ENCODE results near the gene EXOC3L2.
A peak's percentile ranks its signal among the peaks of the same experiment; 100 is the strongest.
"Not testable (repeated sequence)": the region's sequence is repeated elsewhere in the genome, so short reads cannot be mapped to it uniquely, and the experiment has no call there.

Gene EXOC3L2

DNA sequence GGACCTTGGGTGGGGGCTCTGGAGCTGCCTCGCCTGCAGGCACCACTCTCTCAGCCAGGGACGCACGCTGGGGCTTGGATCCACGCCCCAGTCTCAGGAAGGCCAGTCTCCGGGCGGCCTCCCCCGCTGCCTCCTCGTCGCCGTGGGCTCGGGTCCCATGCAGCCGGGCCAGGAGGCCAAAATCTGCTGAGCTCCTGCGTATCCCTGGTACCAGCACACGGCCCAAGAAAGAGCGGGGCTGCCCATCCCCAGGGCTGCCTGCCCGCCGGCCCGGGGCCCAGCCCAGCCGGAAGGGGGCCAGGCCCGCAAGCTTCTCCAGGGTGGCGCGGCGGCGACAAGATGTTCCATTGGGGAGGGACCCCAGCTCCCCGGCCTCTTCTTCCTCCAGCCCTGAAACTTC, 6.7 kb downstream of the EXOC3L2 start:
- H3K27ac ChIP-seq (ENCODE audit: low read length), result no peak overlapping the region
- no peak overlapping the region for H3K4me3 ChIP-seq (ENCODE audit: low read length)
- H3K9me3 ChIP-seq (ENCODE audit: control insufficient read depth, low read depth, low read length), result no peaks in the 10 kb centered on the region
- no peaks in the 10 kb centered on the region for H3K36me3 ChIP-seq (ENCODE audit: control insufficient read depth, low read depth, low read length)
- no peak overlapping the region for H3K9ac ChIP-seq (ENCODE audit: low read length)
- H3K27me3 ChIP-seq (ENCODE audit: control insufficient read depth, insufficient read depth, low read length), result peaks cover 35% of the 10 kb centered on the region
- H3K4me1 ChIP-seq (ENCODE audit: control insufficient read depth, low read depth, low read length), result peaks cover 3% of the 10 kb centered on the region

DNA sequence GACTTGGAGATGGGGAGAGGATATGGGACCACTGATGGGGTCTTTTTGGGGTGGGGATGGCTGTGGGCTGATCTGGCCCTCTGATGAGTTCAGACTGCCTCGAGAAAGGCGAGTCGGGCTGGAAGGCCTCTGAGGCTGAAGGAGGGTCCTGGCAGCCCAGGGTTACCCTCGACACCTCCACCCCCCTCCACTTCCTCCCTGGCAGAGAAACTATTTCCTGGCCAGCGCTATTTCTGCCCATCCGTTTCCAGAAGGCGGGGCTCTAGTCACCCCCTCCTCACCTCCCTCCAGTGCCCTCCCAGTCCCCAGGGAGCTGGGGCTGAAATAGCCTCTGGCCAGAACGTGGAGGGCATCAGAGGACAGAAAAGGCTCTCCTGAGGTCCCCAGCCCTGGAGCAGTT, 9.7 kb downstream of the EXOC3L2 start:
- H3K4me1 ChIP-seq (ENCODE audit: control insufficient read depth, low read depth, low read length), result peaks cover 3% of the 10 kb centered on the region
- no peak overlapping the region for H3K9ac ChIP-seq (ENCODE audit: low read length)
- no peaks in the 10 kb centered on the region for H3K9me3 ChIP-seq (ENCODE audit: control insufficient read depth, low read depth, low read length)
- H3K36me3 ChIP-seq (ENCODE audit: control insufficient read depth, low read depth, low read length), result no peaks in the 10 kb centered on the region
- peaks cover 50% of the 10 kb centered on the region for H3K27me3 ChIP-seq (ENCODE audit: control insufficient read depth, insufficient read depth, low read length)
- H3K4me3 ChIP-seq (ENCODE audit: low read length), result no peak overlapping the region
- H3K27ac ChIP-seq (ENCODE audit: low read length), result no peak overlapping the region

DNA sequence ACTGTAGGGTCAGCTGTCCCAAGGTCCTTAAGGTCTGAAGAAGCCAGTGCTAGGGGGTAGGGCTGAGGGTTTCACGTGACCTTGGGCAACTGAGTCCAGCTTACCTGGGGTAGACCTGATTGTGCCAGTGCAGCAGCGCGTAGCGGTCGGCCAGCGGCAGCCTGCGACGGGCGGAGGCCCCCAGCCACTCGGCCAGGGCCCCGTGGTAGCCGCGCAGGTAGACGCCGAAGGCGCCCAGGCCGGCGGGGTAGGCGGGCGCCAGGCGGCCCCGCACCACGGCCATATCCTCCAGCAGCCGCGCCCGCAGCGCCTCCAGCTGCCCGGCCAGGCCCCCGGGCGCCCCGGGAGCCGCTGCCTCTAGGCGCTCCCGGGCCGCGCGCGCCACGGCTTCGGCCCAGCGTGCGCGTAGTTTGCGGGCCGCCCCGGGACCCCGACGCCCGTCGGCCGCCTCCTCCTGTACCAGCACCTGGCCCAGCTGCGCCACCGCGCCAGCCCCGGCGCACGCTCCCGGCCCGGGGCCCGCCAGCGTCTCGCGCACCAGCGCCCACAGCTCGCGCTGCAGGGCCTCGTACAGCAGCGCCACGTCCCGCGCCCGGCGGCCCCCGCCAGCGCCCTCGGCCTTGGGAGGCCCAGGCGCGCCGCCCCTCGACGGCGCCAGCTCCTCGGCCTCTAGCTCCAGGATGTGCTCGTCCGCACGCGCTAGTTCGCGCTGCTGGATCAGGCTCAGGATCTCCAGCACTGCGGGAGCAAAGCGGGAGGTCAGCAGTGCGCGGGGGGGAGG, 10.9 kb downstream of the EXOC3L2 start:
- H3K27me3 ChIP-seq (ENCODE audit: control insufficient read depth, insufficient read depth, low read length), result peaks cover 50% of the 10 kb centered on the region
- H3K36me3 ChIP-seq (ENCODE audit: control insufficient read depth, low read depth, low read length), result no peaks in the 10 kb centered on the region
- H3K4me3 ChIP-seq (ENCODE audit: low read length), result no peak overlapping the region
- H3K27ac ChIP-seq (ENCODE audit: low read length), result no peak overlapping the region
- no peaks in the 10 kb centered on the region for H3K9me3 ChIP-seq (ENCODE audit: control insufficient read depth, low read depth, low read length)
- no peak overlapping the region for H3K9ac ChIP-seq (ENCODE audit: low read length)
- peaks cover 3% of the 10 kb centered on the region for H3K4me1 ChIP-seq (ENCODE audit: control insufficient read depth, low read depth, low read length)

DNA sequence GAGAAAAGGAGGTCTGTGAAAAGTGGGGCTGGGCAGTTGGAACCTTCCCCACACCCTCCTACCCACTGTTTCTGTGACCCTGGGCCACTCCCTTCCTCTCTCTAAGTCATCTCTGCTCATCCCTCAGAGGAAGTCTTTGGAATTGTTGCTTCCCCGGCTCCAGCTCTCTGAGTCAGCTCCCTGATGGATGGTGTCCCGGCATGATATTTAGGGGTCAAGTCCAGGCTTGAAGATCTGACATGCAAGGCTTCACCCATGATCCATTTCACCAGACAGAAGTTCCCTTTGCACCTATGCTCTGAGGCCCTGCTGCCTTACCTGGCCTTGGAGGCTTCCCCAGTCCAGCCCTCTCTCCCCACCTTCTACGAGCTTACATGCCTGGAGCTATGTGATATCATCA, 13.3 kb downstream of the EXOC3L2 start:
- Histone ChIP-seq H3K27me3 (ENCODE audit: control insufficient read depth, insufficient read depth, low read length) (peaks cover 44% of the 10 kb centered on the region), H3K4me3 (ENCODE audit: low read length) (no peak overlapping the region), H3K4me1 (ENCODE audit: control insufficient read depth, low read depth, low read length) (peaks cover 3% of the 10 kb centered on the region), H3K9ac (ENCODE audit: low read length) (no peak overlapping the region), H3K9me3 (ENCODE audit: control insufficient read depth, low read depth, low read length) (no peaks in the 10 kb centered on the region), H3K27ac (ENCODE audit: low read length) (no peak overlapping the region), H3K36me3 (ENCODE audit: control insufficient read depth, low read depth, low read length) (no peaks in the 10 kb centered on the region)

DNA sequence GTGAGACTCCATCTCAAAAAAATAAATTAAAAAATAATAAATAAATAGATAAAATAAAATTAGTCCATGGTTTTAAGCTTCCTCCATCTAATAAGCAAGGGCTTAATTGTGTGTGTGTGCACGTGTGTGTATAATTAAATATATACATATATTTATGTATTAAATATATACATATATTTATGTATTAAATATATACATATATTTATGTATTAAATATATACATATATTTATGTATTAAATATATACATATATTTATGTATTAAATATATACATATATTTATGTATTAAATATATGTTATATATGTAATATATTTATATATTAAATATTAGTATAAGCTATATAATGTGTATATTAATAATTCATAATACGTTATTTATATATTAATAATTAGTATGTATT, 16.2 kb downstream of the EXOC3L2 start:
- not testable (repeated sequence) for H3K4me3 ChIP-seq (ENCODE audit: low read length); H3K27ac ChIP-seq (ENCODE audit: low read length); H3K9me3 ChIP-seq (ENCODE audit: control insufficient read depth, low read depth, low read length); H3K36me3 ChIP-seq (ENCODE audit: control insufficient read depth, low read depth, low read length); H3K4me1 ChIP-seq (ENCODE audit: control insufficient read depth, low read depth, low read length); H3K9ac ChIP-seq (ENCODE audit: low read length)
- peaks cover 20% of the 10 kb centered on the region for H3K27me3 ChIP-seq (ENCODE audit: control insufficient read depth, insufficient read depth, low read length)

DNA sequence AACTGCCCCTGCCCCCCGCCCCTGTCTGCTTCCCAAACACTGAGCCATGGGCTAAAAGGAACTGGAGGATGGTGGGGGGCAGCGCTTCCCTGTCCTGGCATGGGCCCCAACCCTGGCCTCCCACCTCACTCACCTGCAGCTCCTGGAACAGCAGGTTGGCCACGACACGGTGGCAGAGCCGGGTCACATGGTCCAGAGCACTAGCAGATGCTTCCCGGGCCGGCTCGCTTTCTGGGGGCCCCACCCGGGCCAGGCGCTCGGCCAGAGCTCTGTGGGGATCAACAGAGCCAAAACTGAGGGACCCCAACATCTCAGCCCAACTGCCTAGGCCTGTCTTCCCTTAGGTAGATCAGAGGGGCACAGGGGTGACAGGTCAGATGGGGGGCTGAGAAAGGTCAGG, 20.6 kb downstream of the EXOC3L2 start:
- Histone ChIP-seq H3K4me3 (ENCODE audit: low read length) (no peak overlapping the region), H3K9ac (ENCODE audit: low read length) (no peak overlapping the region), H3K27me3 (ENCODE audit: control insufficient read depth, insufficient read depth, low read length) (peaks cover 12% of the 10 kb centered on the region), H3K36me3 (ENCODE audit: control insufficient read depth, low read depth, low read length) (no peaks in the 10 kb centered on the region), H3K9me3 (ENCODE audit: control insufficient read depth, low read depth, low read length) (no peaks in the 10 kb centered on the region), H3K4me1 (ENCODE audit: control insufficient read depth, low read depth, low read length) (no peaks in the 10 kb centered on the region), H3K27ac (ENCODE audit: low read length) (no peak overlapping the region)

DNA sequence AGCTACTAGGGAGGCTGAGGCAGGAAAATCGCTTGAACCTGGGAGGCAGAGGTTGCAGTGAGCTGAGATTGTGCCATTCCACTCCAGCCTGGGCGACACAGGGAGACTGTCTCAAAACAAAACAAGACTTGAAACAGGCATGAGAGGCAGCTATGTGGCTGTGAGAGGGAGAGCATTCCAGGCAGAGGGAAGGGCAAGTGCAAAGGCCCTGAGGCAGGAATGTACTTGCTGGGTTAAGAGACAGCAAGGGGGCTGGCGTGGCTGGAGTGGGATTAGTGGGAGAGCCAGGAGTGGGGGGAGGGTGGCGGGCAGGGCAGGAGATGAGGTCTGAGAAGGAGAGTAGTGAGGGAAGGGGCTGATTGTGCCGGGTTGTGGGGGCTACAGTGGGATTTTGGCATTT, 21.3 kb downstream of the EXOC3L2 start:
- H3K27me3 ChIP-seq (ENCODE audit: control insufficient read depth, insufficient read depth, low read length), result peaks cover 13% of the 10 kb centered on the region
- no peaks in the 10 kb centered on the region for H3K4me1 ChIP-seq (ENCODE audit: control insufficient read depth, low read depth, low read length)
- no peaks in the 10 kb centered on the region for H3K36me3 ChIP-seq (ENCODE audit: control insufficient read depth, low read depth, low read length)
- no peaks in the 10 kb centered on the region for H3K9me3 ChIP-seq (ENCODE audit: control insufficient read depth, low read depth, low read length)
- no peak overlapping the region for H3K27ac ChIP-seq (ENCODE audit: low read length)
- H3K9ac ChIP-seq (ENCODE audit: low read length), result no peak overlapping the region
- no peak overlapping the region for H3K4me3 ChIP-seq (ENCODE audit: low read length)

DNA sequence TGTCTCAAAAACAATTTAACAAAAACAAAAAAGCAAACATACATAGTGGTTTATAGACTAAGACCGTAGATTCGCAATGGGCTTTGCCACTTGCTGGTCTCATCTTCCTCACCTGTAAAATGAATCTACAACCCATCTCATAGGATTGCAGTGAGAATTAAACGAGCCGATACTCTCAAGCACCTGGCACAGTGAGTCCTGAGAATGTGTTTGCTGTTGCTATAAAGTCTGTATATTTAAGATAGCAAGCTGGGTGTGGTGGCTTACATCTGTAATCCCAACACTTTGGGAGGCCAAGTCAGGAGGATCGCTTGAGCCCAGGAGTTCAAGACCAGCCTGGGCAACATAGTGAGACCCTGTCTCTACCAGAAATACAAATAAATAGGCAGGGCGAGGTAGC, 22.5 kb downstream of the EXOC3L2 start:
- Histone ChIP-seq H3K27ac (ENCODE audit: low read length) (no peak overlapping the region), H3K27me3 (ENCODE audit: control insufficient read depth, insufficient read depth, low read length) (peaks cover 25% of the 10 kb centered on the region), H3K9me3 (ENCODE audit: control insufficient read depth, low read depth, low read length) (no peaks in the 10 kb centered on the region), H3K4me1 (ENCODE audit: control insufficient read depth, low read depth, low read length) (no peaks in the 10 kb centered on the region), H3K36me3 (ENCODE audit: control insufficient read depth, low read depth, low read length) (no peaks in the 10 kb centered on the region), H3K4me3 (ENCODE audit: low read length) (no peak overlapping the region), H3K9ac (ENCODE audit: low read length) (no peak overlapping the region)

DNA sequence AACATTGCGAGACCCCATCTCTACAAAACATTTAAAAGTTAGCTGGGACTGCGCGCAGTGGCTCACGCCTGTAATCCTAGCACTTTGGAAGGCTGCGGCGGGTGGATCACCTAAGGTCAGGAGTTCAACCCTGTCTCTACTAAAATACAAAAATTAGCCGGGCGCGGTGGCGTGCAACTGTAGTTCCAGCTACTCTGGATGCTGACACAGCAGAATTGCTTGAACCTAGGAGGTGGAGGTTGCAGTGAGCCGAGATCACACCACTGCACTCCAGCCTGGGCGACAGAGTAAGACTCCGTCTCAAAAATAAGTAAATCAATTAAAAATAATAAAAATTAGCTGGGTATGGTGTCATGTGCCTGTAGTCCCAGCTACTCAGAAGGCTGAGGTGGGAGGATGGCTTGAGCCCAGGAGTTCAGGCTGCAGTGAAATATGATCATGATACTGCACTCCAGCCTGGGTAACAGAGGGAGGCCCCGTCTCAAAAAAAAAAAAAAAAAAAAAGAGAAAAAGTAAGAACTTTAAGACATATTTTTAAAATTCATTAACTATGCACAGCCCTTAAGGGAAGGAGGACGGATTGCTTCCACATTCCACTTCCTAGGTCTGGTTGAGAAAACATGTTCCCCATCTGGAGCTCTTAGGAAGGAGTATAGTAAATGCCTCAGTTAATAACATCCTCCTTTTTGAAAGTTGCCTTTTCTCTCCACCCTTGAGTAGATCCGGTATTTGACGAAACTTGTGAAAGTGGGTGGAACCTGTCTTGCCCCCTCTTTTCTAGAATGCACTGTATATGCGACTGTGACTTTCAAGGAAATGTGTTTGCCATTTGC, 26.1 kb downstream of the EXOC3L2 start:
- Histone ChIP-seq H3K4me3 (ENCODE audit: low read length) (no peak overlapping the region), H3K27ac (ENCODE audit: low read length) (no peak overlapping the region), H3K27me3 (ENCODE audit: control insufficient read depth, insufficient read depth, low read length) (peaks cover 56% of the 10 kb centered on the region)

DNA sequence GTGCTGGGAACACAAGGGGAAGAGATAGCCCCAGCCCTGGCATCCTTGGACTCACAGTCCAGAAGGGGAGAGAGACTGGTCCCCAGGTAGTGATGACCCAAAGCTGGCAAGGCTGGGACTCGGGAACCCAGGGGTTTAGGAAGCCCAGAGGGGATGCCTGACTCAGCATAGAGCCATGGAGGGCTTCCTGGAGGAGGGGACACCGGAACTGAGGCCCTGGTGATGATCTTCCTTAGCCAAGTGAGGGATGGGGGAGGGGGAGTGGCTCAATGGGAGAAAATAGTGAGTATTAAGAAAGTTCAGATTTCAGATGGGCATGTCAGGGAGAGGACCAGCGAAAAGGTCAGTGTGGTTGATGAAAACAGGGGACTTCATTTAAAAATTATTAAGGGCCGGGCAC, 26.8 kb downstream of the EXOC3L2 start:
- H3K4me3 ChIP-seq (ENCODE audit: low read length), result no peak overlapping the region
- H3K27ac ChIP-seq (ENCODE audit: low read length), result no peak overlapping the region
- H3K36me3 ChIP-seq (ENCODE audit: control insufficient read depth, low read depth, low read length), result no peaks in the 10 kb centered on the region
- H3K9ac ChIP-seq (ENCODE audit: low read length), result no peak overlapping the region
- H3K4me1 ChIP-seq (ENCODE audit: control insufficient read depth, low read depth, low read length), result no peaks in the 10 kb centered on the region
- H3K27me3 ChIP-seq (ENCODE audit: control insufficient read depth, insufficient read depth, low read length), result peaks cover 59% of the 10 kb centered on the region
- no peaks in the 10 kb centered on the region for H3K9me3 ChIP-seq (ENCODE audit: control insufficient read depth, low read depth, low read length)

More for the DNA sequence above, 26.1 kb downstream of the EXOC3L2 start:
- Histone ChIP-seq H3K9me3 (ENCODE audit: control insufficient read depth, low read depth, low read length) (no peaks in the 10 kb centered on the region), H3K4me1 (ENCODE audit: control insufficient read depth, low read depth, low read length) (no peaks in the 10 kb centered on the region), H3K36me3 (ENCODE audit: control insufficient read depth, low read depth, low read length) (no peaks in the 10 kb centered on the region), H3K9ac (ENCODE audit: low read length) (no peak overlapping the region)

DNA sequence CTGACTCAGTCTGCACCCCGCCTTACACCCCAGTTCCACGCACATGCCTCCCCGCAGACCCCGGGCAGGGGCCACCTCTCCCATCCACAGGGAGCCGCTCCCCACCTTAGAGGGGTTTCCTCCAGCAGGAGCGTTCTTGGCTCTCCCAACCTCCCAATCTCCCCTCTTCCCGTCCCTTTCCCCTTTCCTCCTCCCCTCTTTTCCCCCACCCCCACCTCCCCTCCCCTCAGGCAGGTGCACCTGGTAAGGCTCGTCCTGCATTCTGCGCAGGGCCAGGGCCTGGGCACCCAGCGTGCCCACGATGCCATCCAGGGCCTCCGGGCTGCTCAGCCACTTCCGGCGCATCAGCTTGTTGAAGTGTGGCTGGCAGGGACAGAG, 27.3 kb downstream of the EXOC3L2 start:
- H3K4me1 ChIP-seq (ENCODE audit: control insufficient read depth, low read depth, low read length), result no peaks in the 10 kb centered on the region
- no peak overlapping the region for H3K27ac ChIP-seq (ENCODE audit: low read length)
- H3K9ac ChIP-seq (ENCODE audit: low read length), result no peak overlapping the region
- peak overlapping the region; percentile 53 for H3K4me3 ChIP-seq (ENCODE audit: low read length)
- H3K36me3 ChIP-seq (ENCODE audit: control insufficient read depth, low read depth, low read length), result no peaks in the 10 kb centered on the region
- no peaks in the 10 kb centered on the region for H3K9me3 ChIP-seq (ENCODE audit: control insufficient read depth, low read depth, low read length)
- peaks cover 59% of the 10 kb centered on the region for H3K27me3 ChIP-seq (ENCODE audit: control insufficient read depth, insufficient read depth, low read length)
